SK-N-SH treated with all-trans-retinoic acid at 6 μM for 48 hours (cell line): ENCODE measurements around the gene FBLN2.

Experiments
- ARNTL ChIP-seq: fragments of 450-650 bp; formaldehyde crosslinking; IDR thresholded peaks from 2 replicates; pipeline ENCODE4 v1.5.0; 2020; ENCODE audit warnings: low read depth, mild to moderate bottlenecking, moderate library complexity, borderline replicate concordance
- CSRNP3 ChIP-seq: fragments of 250-450 bp; sonication (Bioruptor Pico); IDR thresholded peaks from 2 replicates; pipeline ENCODE4 v1.5.1; 2021; ENCODE audit warnings: mild to moderate bottlenecking, moderate library complexity
- ESRRG ChIP-seq: fragments of 250-450 bp; sonication (Bioruptor Pico); IDR thresholded peaks from 2 replicates; pipeline ENCODE4 v1.6.1; 2021; ENCODE audit warnings: mild to moderate bottlenecking
- PATZ1 ChIP-seq: fragments of 250-450 bp; sonication (Bioruptor Pico); IDR thresholded peaks from 2 replicates; pipeline ENCODE4 v1.8.0; 2020; ENCODE audit warnings: mild to moderate bottlenecking, moderate library complexity, borderline replicate concordance
- PPARA ChIP-seq: fragments of 250-450 bp; sonication (Bioruptor Pico); IDR thresholded peaks from 2 replicates; pipeline ENCODE4 v1.5.0; 2020; ENCODE audit warnings: mild to moderate bottlenecking, borderline replicate concordance
- TOX ChIP-seq: fragments of 250-450 bp; sonication (Bioruptor Pico); IDR thresholded peaks from 2 replicates; pipeline ENCODE4 v1.8.0; 2021; ENCODE audit warnings: mild to moderate bottlenecking, moderate library complexity, borderline replicate concordance
- ZC3H10 ChIP-seq: fragments of 250-450 bp; sonication (Bioruptor Pico); IDR thresholded peaks from 2 replicates; pipeline ENCODE4 v1.5.1; 2021; ENCODE audit warnings: mild to moderate bottlenecking, moderate library complexity
- ZFP3 ChIP-seq: fragments of 250-450 bp; sonication (Bioruptor Pico); IDR thresholded peaks from 2 replicates; pipeline ENCODE4 v1.5.0; 2020; ENCODE audit warnings: mild to moderate bottlenecking, moderate library complexity
- ZFP30 ChIP-seq: fragments of 450-650 bp; formaldehyde crosslinking; IDR thresholded peaks from 2 replicates; pipeline ENCODE4 v1.5.0; 2022; ENCODE audit warnings: mild to moderate bottlenecking, moderate library complexity
- ZNF70 ChIP-seq: fragments of 450-650 bp; formaldehyde crosslinking; IDR thresholded peaks from 2 replicates; pipeline ENCODE4 v1.5.0; 2020; ENCODE audit warnings: mild to moderate bottlenecking, moderate library complexity

- no peak for TF ChIP-seq ZNF70 (CRISPR knock-in tag)
- no peak for TF ChIP-seq PATZ1 (CRISPR knock-in tag)
- no peak for TF ChIP-seq TOX (CRISPR knock-in tag)
- TF ChIP-seq ZFP30 (CRISPR knock-in tag) = no peak
- no peak for TF ChIP-seq ARNTL (CRISPR knock-in tag)
- TF ChIP-seq CSRNP3 (CRISPR knock-in tag) = no peak
- TF ChIP-seq PPARA (CRISPR knock-in tag) = no peak
- no peak for TF ChIP-seq ZFP3 (CRISPR knock-in tag)
- no peak for TF ChIP-seq ESRRG
- no peak for TF ChIP-seq ZC3H10 (CRISPR knock-in tag)
Observed at GRCh38 chr3:13574798-13575451, 26.0 kb downstream of the FBLN2 start.
